H9 (cell line): ENCODE results near the gene ITGBL1. TPM values are rescaled to one million over a fixed set of nuclear protein-coding genes. Genes with fewer than 3 reads are reported as not detected.

Source experiments
- DNase-seq: peaks from one replicate; pipeline ENCODE4 v3.0.0-alpha.2; 2017
- H2AFZ ChIP-seq: one replicate; pipeline ENCODE4 v1.6.1; 2013; ENCODE audit warnings: mild to moderate bottlenecking, low read length, control low read depth, moderate library complexity
- H2AK5ac ChIP-seq: 2 replicates; pipeline ENCODE4 v1.6.1; 2013; ENCODE audit warnings: low read length, control low read depth, mixed read lengths; ENCODE audit not compliant: insufficient read length
- H2BK120ac ChIP-seq: one replicate; pipeline ENCODE4 v1.6.1; 2013; ENCODE audit warnings: low read depth, mild to moderate bottlenecking, low read length, control low read depth, inconsistent platforms; ENCODE audit not compliant: poor library complexity, severe bottlenecking
- H2BK12ac ChIP-seq: 2 replicates; pipeline ENCODE4 v1.6.1; 2013; ENCODE audit warnings: low read length, control low read depth, mixed read lengths, low read depth; ENCODE audit not compliant: insufficient read length
- H2BK15ac ChIP-seq: 2 replicates; pipeline ENCODE4 v1.6.1; 2013; ENCODE audit warnings: low read depth, low read length, control low read depth
- H2BK20ac ChIP-seq: one replicate; pipeline ENCODE4 v1.6.1; 2013; ENCODE audit warnings: low read depth, mild to moderate bottlenecking, low read length, control low read depth, inconsistent platforms; ENCODE audit not compliant: poor library complexity, severe bottlenecking
- H2BK5ac ChIP-seq: 2 replicates; pipeline ENCODE4 v1.6.1; 2013; ENCODE audit warnings: low read length, control low read depth, mixed read lengths; ENCODE audit not compliant: insufficient read length
- H3K14ac ChIP-seq: 2 replicates; pipeline ENCODE4 v1.6.1; 2013; ENCODE audit warnings: low read length, control low read depth; ENCODE audit not compliant: insufficient read depth
- H3K18ac ChIP-seq: 2 replicates; pipeline ENCODE4 v1.6.1; 2013; ENCODE audit warnings: low read depth, mild to moderate bottlenecking, mixed read lengths, low read length, control low read depth; ENCODE audit not compliant: insufficient read length
- H3K23ac ChIP-seq: 2 replicates; pipeline ENCODE4 v1.6.1; 2013; ENCODE audit warnings: low read length, control low read depth, mixed read lengths, low read depth; ENCODE audit not compliant: insufficient read length
- H3K23me2 ChIP-seq: 2 replicates; pipeline ENCODE4 v1.6.1; 2013; ENCODE audit warnings: low read depth, mild to moderate bottlenecking, mixed read lengths, low read length, control low read depth; ENCODE audit not compliant: insufficient read length, poor library complexity, severe bottlenecking
- H3K27ac ChIP-seq: 2 replicates; pipeline ENCODE4 v1.5.1; 2013; ENCODE audit warnings: low read length, control low read depth, mixed read lengths, low read depth; ENCODE audit not compliant: insufficient read length
- H3K27me3 ChIP-seq: 2 replicates; pipeline ENCODE4 v1.6.1; 2013; ENCODE audit warnings: low read length, control low read depth, inconsistent platforms; ENCODE audit not compliant: insufficient read depth
- H3K4ac ChIP-seq: 2 replicates; pipeline ENCODE4 v1.6.1; 2013; ENCODE audit warnings: low read depth, mild to moderate bottlenecking, control low read depth, inconsistent platforms, low read length, moderate library complexity
- H3K4me1 ChIP-seq: 2 replicates; pipeline ENCODE4 v1.6.1; 2013; ENCODE audit warnings: low read length, control low read depth, inconsistent platforms; ENCODE audit not compliant: insufficient read depth
- H3K4me2 ChIP-seq: 2 replicates; pipeline ENCODE4 v1.6.1; 2013; ENCODE audit warnings: low read length, control low read depth, mixed read lengths; ENCODE audit not compliant: insufficient read length, insufficient read depth
- H3K56ac ChIP-seq: 2 replicates; pipeline ENCODE4 v1.6.1; 2013; ENCODE audit warnings: low read depth, mild to moderate bottlenecking, mixed read lengths, low read length, control low read depth; ENCODE audit not compliant: insufficient read length
- H3K79me1 ChIP-seq: 2 replicates; pipeline ENCODE4 v1.6.1; 2013; ENCODE audit warnings: low read depth, mild to moderate bottlenecking, moderate library complexity, low read length, control low read depth, inconsistent platforms; ENCODE audit not compliant: insufficient read depth, poor library complexity, severe bottlenecking
- H3K79me2 ChIP-seq: 2 replicates; pipeline ENCODE4 v1.6.1; 2013; ENCODE audit warnings: low read length, control low read depth, inconsistent platforms; ENCODE audit not compliant: insufficient read depth
- H3K9ac ChIP-seq: 2 replicates; pipeline ENCODE4 v1.6.1; 2013; ENCODE audit warnings: low read length, control low read depth, mixed read lengths; ENCODE audit not compliant: insufficient read length; ENCODE audit errors: extremely low read depth
- H3K9me3 ChIP-seq: one replicate; pipeline ENCODE4 v1.6.1; 2013; ENCODE audit warnings: low read depth, low read length, inconsistent platforms; ENCODE audit not compliant: control insufficient read depth
- H3T11ph ChIP-seq: one replicate; pipeline ENCODE4 v1.6.1; 2013; ENCODE audit warnings: mild to moderate bottlenecking, low read length, control low read depth, inconsistent platforms
- H4K20me1 ChIP-seq: one replicate; pipeline ENCODE4 v1.6.1; 2013; ENCODE audit not compliant: control insufficient read depth, insufficient read length, insufficient read depth
- H4K5ac ChIP-seq: 2 replicates; pipeline ENCODE4 v1.6.1; 2013; ENCODE audit warnings: low read depth, mild to moderate bottlenecking, mixed read lengths, low read length, control low read depth; ENCODE audit not compliant: insufficient read length
- H4K8ac ChIP-seq: replicated peaks from 2 replicates; pipeline ENCODE4 v1.6.1; 2013; ENCODE audit warnings: low read length, control low read depth, mixed read lengths, low read depth; ENCODE audit not compliant: insufficient read length
- H4K91ac ChIP-seq: 2 replicates; pipeline ENCODE4 v1.6.1; 2013; ENCODE audit warnings: low read depth, mild to moderate bottlenecking, moderate library complexity, mixed read lengths, low read length, control low read depth; ENCODE audit not compliant: insufficient read length
- H3K27ac Mint-ChIP-seq, 3 experiments: 2 replicates in 2 of 3; 3 replicates in 1 of 3; pipeline ENCODE4 v1.8.0; 2020 to 2021; ENCODE audit warnings: mixed read lengths in 3 of 3, mild to moderate bottlenecking in 1 of 3, moderate library complexity in 1 of 3
- H3K27me3 Mint-ChIP-seq: 2 replicates; pipeline ENCODE4 v1.8.0; 2021; ENCODE audit warnings: low read depth, mild to moderate bottlenecking, moderate library complexity, mixed read lengths
- H3K36me3 Mint-ChIP-seq, 3 experiments: 2 replicates in 2 of 3; 3 replicates in 1 of 3; pipeline ENCODE4 v1.8.0; 2020 to 2021; ENCODE audit warnings: low read depth in 3 of 3, mixed read lengths in 3 of 3; ENCODE audit not compliant: insufficient read depth in 1 of 3
- H3K4me1 Mint-ChIP-seq, 2 experiments: 2 replicates each; pipeline ENCODE4 v1.8.0; 2020; ENCODE audit warnings: mixed read lengths in 2 of 2
- H3K4me3 Mint-ChIP-seq, 2 experiments: 2 replicates in 1 of 2; 3 replicates in 1 of 2; pipeline ENCODE4 v1.8.0; 2020 to 2021; ENCODE audit warnings: mild to moderate bottlenecking in 2 of 2, mixed read lengths in 2 of 2, moderate library complexity in 1 of 2
- H3K9me3 Mint-ChIP-seq, 2 experiments: 2 replicates in 1 of 2; 3 replicates in 1 of 2; pipeline ENCODE4 v1.8.0; 2020; ENCODE audit warnings: mild to moderate bottlenecking in 2 of 2, mixed read lengths in 2 of 2, moderate library complexity in 1 of 2
- WGBS: extraction: QIAGEN DNeasy Blood & Tissue Kit; methylation state at CpG from one replicate; pipeline ENCODE4 v1.1.7; 2013; ENCODE audit warnings: missing lambda C conversion rate, low lambda C conversion rate, mixed read lengths; ENCODE audit not compliant: insufficient read length; ENCODE audit errors: extremely low coverage; 5-methylcytosine and 5-hydroxymethylcytosine counted together
- total RNA-seq: library from RNA; stranded (reverse); gene quantifications from 2 replicates; pipeline ENCODE4 v1.2.1, GENCODE V29; 2021
- TF ChIP-seq, protein P1 (sequence below): fragments of 200-600 bp; sonication (generic); conservative IDR thresholded peaks from 3 replicates; pipeline ENCODE4 v1.8.0; 2021; ENCODE audit warnings: antibody characterized with exemption, mild to moderate bottlenecking

ITGBL1 gene
- total RNA-seq, 1 experiment from 2014 or later: not detected

GRCh38 chr13:101763191-101763590, 310.7 kb downstream of the ITGBL1 start:
- H3K9me3 ChIP-seq: no peaks in the 10 kb centered on the region
- H3K79me2 ChIP-seq: no peaks in the 10 kb centered on the region
- peaks cover 28 to 30% of the 10 kb centered on the region in 2 experiments for H3K4me1 Mint-ChIP-seq
- H3K56ac ChIP-seq: no peak overlapping the region
- WGBS: no CpG with 5 or more reads among the region's 1 CpG
- H3K23ac ChIP-seq: no peak overlapping the region
- H4K5ac ChIP-seq: no peak overlapping the region
- no peak overlapping the region for H3K4ac ChIP-seq
- no peak overlapping the region for H2AK5ac ChIP-seq
- no peak overlapping the region for H4K91ac ChIP-seq
- no peak overlapping the region for H2BK5ac ChIP-seq
- TF ChIP-seq, protein P1, sequence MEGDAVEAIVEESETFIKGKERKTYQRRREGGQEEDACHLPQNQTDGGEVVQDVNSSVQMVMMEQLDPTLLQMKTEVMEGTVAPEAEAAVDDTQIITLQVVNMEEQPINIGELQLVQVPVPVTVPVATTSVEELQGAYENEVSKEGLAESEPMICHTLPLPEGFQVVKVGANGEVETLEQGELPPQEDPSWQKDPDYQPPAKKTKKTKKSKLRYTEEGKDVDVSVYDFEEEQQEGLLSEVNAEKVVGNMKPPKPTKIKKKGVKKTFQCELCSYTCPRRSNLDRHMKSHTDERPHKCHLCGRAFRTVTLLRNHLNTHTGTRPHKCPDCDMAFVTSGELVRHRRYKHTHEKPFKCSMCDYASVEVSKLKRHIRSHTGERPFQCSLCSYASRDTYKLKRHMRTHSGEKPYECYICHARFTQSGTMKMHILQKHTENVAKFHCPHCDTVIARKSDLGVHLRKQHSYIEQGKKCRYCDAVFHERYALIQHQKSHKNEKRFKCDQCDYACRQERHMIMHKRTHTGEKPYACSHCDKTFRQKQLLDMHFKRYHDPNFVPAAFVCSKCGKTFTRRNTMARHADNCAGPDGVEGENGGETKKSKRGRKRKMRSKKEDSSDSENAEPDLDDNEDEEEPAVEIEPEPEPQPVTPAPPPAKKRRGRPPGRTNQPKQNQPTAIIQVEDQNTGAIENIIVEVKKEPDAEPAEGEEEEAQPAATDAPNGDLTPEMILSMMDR: no peak
- no peak overlapping the region for H3K4me2 ChIP-seq
- no peak overlapping the region for H2BK12ac ChIP-seq
- no peaks in the 10 kb centered on the region; a peak in 1 of 7 replicates for H3K36me3 Mint-ChIP-seq
- no peak overlapping the region for H2BK20ac ChIP-seq
- no peaks in the 10 kb centered on the region for H3K27me3 Mint-ChIP-seq
- H3K9me3 Mint-ChIP-seq: peaks cover 0 to 4% of the 10 kb centered on the region in 2 experiments; a peak in 1 of 5 replicates
- no peaks in the 10 kb centered on the region for H3K79me1 ChIP-seq
- H3K27me3 ChIP-seq: no peaks in the 10 kb centered on the region
- H3K4me3 Mint-ChIP-seq: no peak overlapping the region
- DNase-seq: no peak
- no peaks in the 10 kb centered on the region for H3K23me2 ChIP-seq
- H2BK15ac ChIP-seq: no peak overlapping the region
- H3K27ac ChIP-seq: no peak overlapping the region
- no peak overlapping the region for H3T11ph ChIP-seq
- no peak overlapping the region for H3K27ac Mint-ChIP-seq
- no peak overlapping the region for H3K18ac ChIP-seq
- no peak overlapping the region for H3K9ac ChIP-seq
- no peak overlapping the region for H2BK120ac ChIP-seq
- H3K4me1 ChIP-seq: peaks cover 8% of the 10 kb centered on the region
- H4K8ac ChIP-seq: no peak overlapping the region
- H4K20me1 ChIP-seq: no peaks in the 10 kb centered on the region
- no peak overlapping the region for H3K14ac ChIP-seq
- H2AFZ ChIP-seq: no peak overlapping the region

Other genes with a start within 250 kb of the ITGBL1 start
- 0.09 and 0.26 TPM in 2 replicates for gene NALCN, start 36.2 kb upstream of the ITGBL1 start, total RNA-seq